K562 (cell line): Measurements from ENCODE around the gene CHRNB1.

Source experiments
- CBX8 ChIP-seq: fragments of 200-600 bp; sonication (generic); IDR thresholded peaks from 2 replicates; pipeline ENCODE4 v1.6.1; 2012; ENCODE audit warnings: borderline replicate concordance, mixed run types, low read depth, mild to moderate bottlenecking, moderate library complexity, mixed read lengths, low read length, control low read depth, inconsistent platforms; ENCODE audit not compliant: poor library complexity, severe bottlenecking; ENCODE audit errors: extremely low read depth
- CHCHD3 ChIP-seq: fragments of 250-450 bp; sonication (Bioruptor Pico); IDR thresholded peaks from 2 replicates; pipeline ENCODE4 v2.1.2; 2022; ENCODE audit warnings: mild to moderate bottlenecking
- CTCF ChIP-seq, 3 experiments: IDR thresholded peaks in 2 of 3; conservative IDR thresholded peaks in 1 of 3; 2 replicates each; pipeline ENCODE4 v1.5.1; 2011 to 2012; ENCODE audit warnings: low read length in 3 of 3, mild to moderate bottlenecking in 3 of 3, control low read depth in 2 of 3, improper control_type of control experiment in 1 of 3, inconsistent platforms in 1 of 3, low read depth in 1 of 3, mixed read lengths in 1 of 3, moderate library complexity in 1 of 3; ENCODE audit not compliant: insufficient read depth in 2 of 3
- EZH2 ChIP-seq: IDR thresholded peaks from 2 replicates; pipeline ENCODE4 v1.6.1; 2012; ENCODE audit warnings: low read depth, mild to moderate bottlenecking, inconsistent platforms, low read length, borderline replicate concordance
- GTF2B ChIP-seq: IDR thresholded peaks from 2 replicates; pipeline ENCODE4 v1.6.1; 2011; ENCODE audit not compliant: insufficient read length; ENCODE audit errors: extremely low read depth
- NRF1 ChIP-seq, 2 experiments: fragments of 450-650 bp; IDR thresholded peaks in 1 of 2; conservative IDR thresholded peaks in 1 of 2; 2 replicates each; pipeline ENCODE4 v1.6.1; 2014; ENCODE audit warnings: mild to moderate bottlenecking in 2 of 2
- SRF ChIP-seq, 2 experiments: fragments of 250-450, 450-650 bp in 1 of 2; sonication (Bioruptor Pico) in 1 of 2; sonication (generic) in 1 of 2; formaldehyde crosslinking; IDR thresholded peaks; 2 replicates each; pipeline versions ENCODE4 v1.5.0 to v1.5.1; 2020 to 2022; ENCODE audit warnings: mild to moderate bottlenecking in 1 of 2, missing genetic modification reagents in 1 of 2
- TEAD4 ChIP-seq, 2 experiments: sonication (generic) in 1 of 2; formaldehyde crosslinking in 1 of 2; IDR thresholded peaks; 2 replicates each; pipeline versions ENCODE4 v1.6.1 to v1.8.0; 2012 to 2022; ENCODE audit warnings: borderline replicate concordance in 1 of 2, inconsistent platforms in 1 of 2, low read length in 1 of 2, mild to moderate bottlenecking in 1 of 2, missing genetic modification reagents in 1 of 2

GRCh38 chr17:7407082-7407481, 37.8 kb upstream of the CHRNB1 start:
- TF ChIP-seq GTF2B (no peak), NRF1 (conservative IDR thresholded peaks at IDR 0.05 in 1 of 2, IDR thresholded peaks at IDR 0.05 in 1 of 2) (no peak), EZH2 (no peak), CHCHD3 (CRISPR knock-in tag) (no peak), CTCF (IDR thresholded peaks at IDR 0.05 in 2 of 3, conservative IDR thresholded peaks at IDR 0.05 in 1 of 3; ENCODE audit: insufficient read depth in 2 of 3, low read depth in 1 of 3, low read length in 3 of 3) (no peak), TEAD4 (IDR thresholded peaks at IDR 0.05; ENCODE audit: low read length) (no peak), TEAD4 (CRISPR knock-in tag; IDR thresholded peaks at IDR 0.05; ENCODE audit: borderline replicate concordance) (no peak), SRF (CRISPR knock-in tag; IDR thresholded peaks at IDR 0.05) (no peak), CBX8 (no peak)
